NCI-H2196 treated with DMSO at 0.1 percent for 48 hours (cell line): ENCODE results near the gene PFAS.
"Not testable (repeated sequence)": the region's sequence is repeated elsewhere in the genome, so short reads cannot be mapped to it uniquely, and the experiment has no call there.

Source experiments
- DNase-seq: peaks from one replicate; lab custom pipeline; 2025; ENCODE audit not compliant: unreplicated experiment; lab: John Stamatoyannopoulos, UW

The PFAS gene

DNA sequence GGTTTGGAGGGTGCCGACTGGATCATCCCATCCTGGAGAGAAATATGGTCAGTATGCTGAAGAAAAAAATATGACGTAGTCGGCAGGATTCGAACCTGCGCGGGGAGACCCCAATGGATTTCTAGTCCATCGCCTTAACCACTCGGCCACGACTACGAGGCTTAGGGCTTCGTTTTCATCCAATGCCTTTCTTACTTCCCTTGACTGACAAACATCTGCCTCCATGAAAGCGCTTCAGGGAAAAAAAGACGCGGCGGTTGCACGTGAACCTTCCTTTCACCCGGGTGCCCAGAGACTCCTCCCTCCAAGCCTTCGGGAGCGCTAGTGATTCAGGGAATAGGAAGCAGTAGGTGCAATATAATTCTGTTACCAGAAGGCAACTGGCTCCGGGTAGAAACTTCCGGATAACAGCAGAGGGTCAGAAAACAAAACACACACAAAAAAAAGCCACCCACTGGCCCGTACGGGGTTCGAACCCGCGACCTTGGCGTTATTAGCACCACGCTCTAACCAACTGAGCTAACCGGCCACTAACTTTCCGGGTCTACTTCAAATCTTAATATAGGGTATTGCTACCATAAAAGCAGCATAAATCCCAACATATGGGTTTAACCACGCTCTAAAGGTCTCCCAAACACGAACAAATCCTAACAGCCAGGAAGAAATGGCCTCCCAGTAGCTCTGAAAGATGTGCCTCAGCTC lies 22.4 kb upstream of the PFAS start:
- DNase-seq = no peak

DNA sequence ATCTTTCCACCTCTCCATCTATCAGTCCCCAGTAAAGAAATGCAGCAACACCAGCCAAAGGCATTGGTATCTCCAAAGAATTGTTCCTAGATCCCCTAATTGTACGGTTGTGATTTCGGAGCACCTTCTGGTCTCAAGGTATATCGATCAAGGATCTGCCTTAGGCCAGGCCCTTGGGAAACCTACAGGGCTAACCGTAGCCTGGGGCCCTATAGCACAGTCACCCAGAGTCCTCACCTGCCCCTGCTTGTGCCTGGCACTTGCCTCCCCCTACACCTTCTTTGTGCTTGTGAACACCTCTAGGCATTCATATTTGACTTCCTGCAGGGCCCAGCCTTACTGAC lies 21.9 kb upstream of the PFAS start:
- DNase-seq = no peak

DNA sequence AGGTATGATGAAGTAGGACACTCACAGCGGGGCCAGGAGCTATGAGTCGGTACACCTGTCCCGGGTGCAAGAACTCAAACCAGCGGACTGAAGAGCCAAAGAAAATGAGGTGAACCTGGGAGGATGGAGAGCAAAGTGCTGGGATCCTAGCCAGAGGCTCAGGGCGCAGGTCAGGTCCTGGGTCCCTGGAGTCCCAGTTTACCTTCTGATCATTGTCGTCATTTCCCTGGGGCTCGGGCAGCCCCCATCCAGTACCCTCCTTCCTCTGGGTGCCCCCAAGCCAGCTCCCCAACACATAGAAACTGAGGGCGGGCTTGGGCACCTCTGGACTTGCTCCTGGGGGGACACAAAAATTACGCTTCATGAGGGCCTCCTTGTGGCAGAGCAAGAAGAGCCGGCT lies 17.4 kb upstream of the PFAS start:
- no peak for DNase-seq

DNA sequence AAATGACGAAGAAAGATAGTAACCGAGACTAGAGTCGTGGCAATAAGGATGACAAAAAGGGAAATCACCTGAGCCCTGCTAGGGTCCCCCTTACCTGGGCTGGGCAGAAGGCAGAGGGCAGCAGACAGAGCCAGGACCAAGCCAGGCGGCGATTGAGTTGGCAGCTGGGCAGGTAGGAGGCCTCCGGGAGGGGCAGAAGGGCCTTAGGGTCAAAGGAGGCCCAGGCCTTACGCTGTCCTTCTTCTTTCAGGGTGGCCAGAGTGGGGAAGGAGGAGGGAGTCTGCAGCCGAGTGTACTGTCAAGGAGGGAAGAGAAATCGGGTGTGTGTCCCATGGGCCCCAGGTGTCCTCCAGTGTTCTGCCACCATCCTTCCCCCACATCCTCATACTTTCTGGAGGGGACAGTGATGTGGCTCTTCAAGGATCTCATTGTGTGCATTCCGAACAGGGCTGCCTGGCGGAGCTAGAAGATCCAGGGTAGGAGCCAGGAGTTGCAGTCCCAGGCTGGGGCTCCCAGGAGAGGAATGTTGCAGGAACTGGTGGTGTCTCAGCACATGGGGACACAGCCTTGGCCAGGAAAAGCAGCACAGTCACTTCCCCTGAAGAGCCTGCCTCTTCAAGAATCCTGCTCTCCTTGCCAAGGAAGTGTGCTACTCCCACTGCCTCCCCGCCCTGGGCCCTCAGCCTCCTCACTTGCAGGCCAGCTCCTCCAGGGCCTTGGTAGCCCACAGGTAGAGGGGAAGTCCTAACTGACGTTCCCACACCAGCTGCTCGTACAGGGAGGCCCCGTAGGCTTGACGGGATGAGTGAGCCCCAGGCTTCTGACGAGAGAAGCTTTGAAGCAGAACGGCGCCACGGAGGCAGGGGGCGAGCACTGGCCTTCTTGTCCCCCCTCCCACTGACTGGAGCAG lies 14.5 kb upstream of the PFAS start:
- no peak for DNase-seq

GRCh38 chr17:8235676-8236075 lies 13.4 kb upstream of the PFAS start:
- DNase-seq = no peak

DNA sequence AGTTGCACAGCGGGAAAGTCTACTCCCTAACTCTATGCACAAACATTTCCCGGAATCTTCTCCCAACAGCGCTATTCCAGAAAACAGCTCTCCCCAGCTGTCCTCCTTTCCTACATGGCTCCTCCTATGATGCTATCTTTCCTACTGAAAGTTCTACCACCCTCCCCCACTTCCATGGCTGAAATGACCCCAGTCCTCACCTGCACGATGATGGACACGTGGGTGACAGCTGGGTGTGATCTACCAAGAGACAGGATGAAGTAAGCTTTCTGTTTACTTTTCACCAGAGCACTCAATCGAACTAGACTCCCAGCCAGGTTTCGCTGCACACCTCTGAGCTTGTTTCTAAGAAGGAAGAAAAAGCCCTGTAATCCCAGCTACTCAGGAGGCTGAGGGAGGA lies 11.9 kb upstream of the PFAS start:
- DNase-seq = peak; percentile 33

- DNase-seq = no peak
These were observed 11.2 kb upstream of the PFAS start for GRCh38 chr17:8237886-8238285.

- no peak for DNase-seq
These were observed 5.3 kb upstream of the PFAS start for GRCh38 chr17:8243827-8244226.

DNA sequence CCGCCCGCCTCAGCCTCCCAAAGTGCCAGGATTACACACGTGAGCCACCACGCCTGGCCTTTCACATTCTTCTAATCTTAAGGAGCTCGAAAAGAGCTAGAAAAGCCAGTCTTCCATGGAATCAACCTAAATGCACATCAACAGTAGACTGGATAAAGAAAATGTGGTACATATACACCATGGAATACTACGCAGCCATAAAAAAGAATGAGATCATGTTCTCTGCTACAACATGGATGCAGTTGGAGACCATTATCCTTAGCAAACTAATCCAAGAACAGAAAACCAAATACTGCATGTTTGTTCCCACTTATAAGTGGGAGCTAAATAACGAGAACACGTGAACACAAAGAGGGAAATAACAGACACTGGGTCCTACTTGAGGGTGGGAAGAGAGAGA lies 4.3 kb upstream of the PFAS start:
- no peak for DNase-seq

- DNase-seq = no peak
These were observed 772 bp downstream of the PFAS start for GRCh38 chr17:8249621-8250500.

- not testable (repeated sequence) for DNase-seq
These were observed 2.3 kb downstream of the PFAS start for GRCh38 chr17:8251411-8251810.

DNA sequence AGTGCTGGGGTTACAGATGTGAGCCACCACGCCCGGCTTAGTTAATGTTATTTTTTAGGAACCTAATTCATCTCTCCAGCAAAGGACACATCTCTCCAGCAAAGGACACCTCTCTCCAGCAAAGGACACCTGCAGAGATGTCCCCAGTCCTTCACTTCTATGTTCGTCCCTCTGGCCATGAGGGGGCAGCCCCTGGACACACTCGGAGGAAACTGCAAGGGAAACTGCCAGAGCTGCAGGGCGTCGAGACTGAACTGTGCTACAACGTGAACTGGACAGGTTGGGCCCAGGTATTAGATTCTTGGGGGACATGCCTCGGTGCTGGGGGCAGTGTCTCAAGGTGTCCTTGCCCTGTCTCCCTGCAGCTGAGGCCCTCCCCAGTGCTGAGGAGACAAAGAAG lies 4.7 kb downstream of the PFAS start:
- no peak for DNase-seq

DNA sequence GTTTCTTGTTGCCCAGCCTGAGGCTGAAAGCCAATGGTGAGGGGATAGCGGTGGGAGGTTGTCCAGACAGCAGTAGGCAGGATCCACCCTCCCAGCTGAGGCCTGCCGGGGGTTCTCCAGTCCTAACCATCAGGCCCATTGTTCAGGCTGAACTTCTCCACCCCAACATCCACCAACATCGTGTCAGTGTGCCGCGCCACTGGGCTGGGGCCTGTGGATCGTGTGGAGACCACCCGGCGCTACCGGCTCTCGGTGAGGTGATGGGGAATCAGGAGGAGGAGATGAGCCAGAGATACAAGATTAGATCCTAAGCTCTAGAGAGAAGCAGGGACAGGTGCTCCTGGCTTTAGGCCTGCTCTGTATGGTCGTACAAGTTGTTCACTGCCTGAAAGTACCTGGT lies 5.8 kb downstream of the PFAS start:
- DNase-seq = no peak

DNA sequence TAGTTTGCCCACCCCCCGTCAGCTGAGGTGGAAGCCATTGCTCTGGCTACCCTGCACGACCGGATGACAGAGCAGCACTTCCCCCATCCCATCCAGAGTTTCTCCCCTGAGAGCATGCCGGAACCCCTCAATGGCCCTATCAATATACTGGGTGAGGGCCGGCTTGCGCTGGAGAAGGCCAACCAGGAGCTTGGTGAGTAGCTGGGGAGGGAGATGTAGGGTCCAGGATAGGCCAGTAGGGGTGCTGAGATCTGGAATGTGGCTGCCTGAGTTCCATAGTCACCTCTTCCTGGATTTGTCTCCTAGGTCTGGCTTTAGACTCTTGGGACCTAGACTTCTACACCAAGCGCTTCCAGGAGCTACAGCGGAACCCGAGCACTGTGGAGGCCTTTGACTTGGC lies 6.4 kb downstream of the PFAS start:
- DNase-seq = no peak

DNA sequence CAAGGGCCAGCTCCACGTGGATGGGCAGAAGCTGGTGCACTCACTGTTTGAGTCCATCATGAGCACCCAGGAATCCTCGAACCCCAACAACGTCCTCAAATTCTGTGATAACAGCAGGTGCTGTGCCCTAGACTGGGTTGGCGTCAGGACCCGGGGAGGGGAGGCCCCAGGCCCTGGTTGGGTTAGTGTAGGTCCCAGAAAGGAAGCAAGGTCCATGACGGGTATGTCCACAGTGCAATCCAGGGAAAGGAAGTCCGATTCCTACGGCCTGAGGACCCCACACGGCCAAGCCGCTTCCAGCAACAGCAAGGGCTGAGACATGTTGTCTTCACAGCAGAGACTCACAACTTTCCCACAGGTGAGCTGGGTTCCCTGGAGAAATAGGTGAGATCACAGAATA lies 7.2 kb downstream of the PFAS start:
- DNase-seq = no peak

DNA sequence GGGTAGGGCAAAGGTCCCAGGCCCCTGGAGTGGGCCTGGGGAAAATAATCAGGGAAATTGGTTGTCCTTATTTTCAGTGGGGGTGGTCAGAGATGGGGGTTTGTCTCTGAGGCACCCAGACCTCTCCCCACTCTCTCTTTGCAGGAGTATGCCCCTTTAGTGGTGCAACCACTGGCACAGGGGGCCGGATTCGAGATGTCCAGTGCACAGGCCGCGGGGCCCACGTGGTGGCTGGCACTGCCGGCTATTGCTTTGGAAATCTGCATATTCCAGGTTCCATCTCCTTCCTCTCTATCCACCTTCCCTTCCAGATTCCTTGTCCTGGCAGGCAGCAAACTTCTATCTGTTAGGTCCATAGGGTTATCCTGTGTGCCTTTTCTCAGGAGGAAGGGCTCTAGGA lies 7.6 kb downstream of the PFAS start:
- DNase-seq = no peak

- no peak for DNase-seq
These were observed 8.7 kb downstream of the PFAS start for GRCh38 chr17:8257801-8258200.

- DNase-seq = no peak
These were observed 15.2 kb downstream of the PFAS start for GRCh38 chr17:8264320-8264719.

DNA sequence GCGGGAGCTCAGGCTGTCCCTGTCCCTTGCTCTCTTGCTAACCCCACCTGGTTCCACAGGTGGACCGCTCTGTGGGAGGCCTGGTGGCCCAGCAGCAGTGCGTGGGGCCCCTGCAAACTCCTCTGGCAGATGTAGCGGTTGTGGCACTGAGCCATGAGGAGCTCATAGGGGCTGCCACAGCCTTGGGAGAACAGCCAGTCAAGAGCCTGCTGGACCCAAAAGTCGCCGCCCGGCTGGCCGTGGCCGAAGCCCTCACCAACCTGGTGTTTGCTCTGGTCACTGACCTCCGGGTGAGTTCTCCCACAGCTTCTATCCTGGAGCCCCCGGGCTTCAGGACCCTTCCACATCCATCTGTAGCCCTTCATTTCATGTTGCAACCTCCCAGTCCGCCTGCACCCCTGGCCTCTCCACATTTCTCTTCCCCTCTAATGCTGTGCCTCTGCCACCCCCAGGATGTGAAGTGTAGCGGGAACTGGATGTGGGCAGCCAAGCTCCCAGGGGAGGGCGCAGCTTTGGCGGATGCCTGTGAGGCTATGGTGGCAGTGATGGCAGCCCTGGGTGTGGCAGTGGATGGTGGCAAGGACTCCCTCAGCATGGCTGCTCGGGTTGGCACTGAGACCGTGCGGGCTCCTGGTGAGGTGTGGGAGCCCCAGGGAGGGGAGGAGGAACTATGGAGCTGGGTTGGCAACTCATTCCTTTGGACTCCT lies 15.9 kb downstream of the PFAS start:
- no peak for DNase-seq

DNA sequence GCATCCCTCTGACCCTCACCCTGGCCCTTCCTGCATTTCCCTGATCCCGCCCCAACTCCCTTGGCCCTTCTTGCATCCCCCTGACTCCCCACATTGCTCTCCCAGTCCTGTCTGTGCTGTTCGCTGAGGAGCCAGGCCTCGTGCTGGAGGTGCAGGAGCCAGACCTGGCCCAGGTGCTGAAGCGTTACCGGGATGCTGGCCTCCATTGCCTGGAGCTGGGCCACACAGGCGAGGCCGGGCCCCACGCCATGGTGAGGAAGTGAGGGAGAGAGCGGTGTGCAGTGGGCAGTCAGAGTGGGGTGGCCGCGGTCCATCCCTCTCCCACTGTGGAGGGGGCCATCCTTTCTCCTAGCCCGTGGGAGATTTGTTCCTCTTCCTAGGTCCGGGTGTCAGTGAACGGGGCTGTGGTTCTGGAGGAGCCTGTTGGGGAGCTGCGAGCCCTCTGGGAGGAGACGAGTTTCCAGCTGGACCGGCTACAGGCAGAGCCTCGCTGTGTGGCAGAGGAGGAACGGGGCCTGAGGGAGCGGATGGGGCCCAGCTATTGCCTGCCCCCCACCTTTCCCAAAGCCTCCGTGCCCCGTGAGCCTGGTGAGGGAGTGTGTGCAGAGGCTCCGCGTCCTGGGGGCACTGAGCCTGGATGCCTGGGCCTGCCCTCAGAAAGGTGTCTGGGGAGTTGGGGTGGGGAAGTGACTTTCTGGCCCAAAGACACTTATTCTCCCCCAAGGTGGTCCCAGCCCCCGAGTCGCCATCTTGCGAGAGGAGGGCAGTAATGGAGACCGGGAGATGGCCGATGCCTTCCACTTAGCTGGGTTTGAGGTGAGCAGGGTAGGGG lies 17.8 kb downstream of the PFAS start:
- no peak for DNase-seq
